Stimulated activated CD8-positive, alpha-beta memory T cell treated with anti-CD3 and anti-CD28 coated beads, Interleukin-12 subunit alpha, Interleukin-12 subunit beta, amount 100 ng/mL, for 4 hours (primary cell): Measurements from ENCODE around the gene GAD2.

Experiments used
- DNase-seq: peaks from one replicate; pipeline ENCODE4 v3.0.0-alpha.2; 2020; ENCODE audit warnings: low read depth

The GAD2 gene

GRCh38 chr10:26222563-26222962 is 6.0 kb downstream of the GAD2 start:
- no peak for DNase-seq

DNA sequence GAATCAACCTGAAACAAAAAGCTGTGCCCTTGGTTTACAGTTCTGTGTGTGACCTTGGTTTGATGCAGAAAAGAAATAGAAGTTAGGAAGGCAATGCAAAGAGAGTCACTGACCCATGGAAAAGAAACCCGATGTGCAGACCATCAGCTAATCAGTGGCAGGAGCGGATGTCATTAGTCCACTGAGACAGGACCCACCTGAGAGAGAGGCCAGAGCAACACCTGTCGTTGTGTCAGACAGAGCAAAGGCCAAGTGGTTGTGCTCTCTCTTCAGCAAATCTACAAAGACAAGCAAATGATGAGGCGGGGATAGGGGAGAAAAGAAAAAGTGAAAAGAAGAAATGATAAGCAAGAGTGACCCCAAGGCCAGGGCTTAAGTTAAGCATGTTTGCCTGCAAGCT is 8.7 kb downstream of the GAD2 start:
- DNase-seq: no peak

DNA sequence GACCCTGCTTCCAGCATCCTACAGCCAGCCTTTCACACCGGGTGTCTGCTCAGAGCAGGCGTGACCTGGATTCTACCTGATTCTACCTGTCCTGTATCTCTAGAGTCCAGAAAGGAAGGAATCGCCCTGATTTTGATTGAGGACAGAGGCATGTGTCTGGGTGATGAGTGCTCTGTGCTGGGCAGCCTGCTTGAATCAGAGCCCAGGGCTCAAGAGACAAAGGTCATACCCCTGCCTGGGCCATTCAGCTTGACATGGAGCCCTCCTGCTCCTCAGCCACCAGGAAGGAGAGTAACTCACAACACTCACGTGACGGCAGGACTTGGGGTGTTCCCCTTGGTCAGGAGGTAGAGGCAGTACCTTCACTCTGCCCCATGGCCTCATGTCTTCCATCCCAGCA is 11.2 kb downstream of the GAD2 start:
- DNase-seq: no peak

- no peak for DNase-seq
Observed at GRCh38 chr10:26232174-26232573, 15.6 kb downstream of the GAD2 start.

DNA sequence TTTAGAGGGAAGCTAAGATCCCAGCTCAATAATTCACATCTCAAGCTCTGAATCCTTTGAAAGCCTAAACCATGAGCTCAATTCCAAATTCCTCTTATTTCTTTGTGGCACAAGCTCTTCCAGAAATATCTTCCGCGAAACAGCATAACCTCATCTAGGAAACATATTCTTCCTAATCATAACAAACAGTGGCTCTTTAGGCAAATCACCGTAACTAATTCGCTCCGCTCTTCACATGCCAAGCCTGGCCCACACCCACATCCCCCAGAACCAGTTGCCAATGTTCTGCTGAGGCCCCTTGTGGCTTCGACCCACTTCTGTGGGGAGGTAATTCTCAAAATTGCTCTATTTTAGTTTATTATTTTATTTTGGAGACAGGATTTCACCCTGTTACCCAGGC is 19.2 kb downstream of the GAD2 start:
- DNase-seq: no peak

DNA sequence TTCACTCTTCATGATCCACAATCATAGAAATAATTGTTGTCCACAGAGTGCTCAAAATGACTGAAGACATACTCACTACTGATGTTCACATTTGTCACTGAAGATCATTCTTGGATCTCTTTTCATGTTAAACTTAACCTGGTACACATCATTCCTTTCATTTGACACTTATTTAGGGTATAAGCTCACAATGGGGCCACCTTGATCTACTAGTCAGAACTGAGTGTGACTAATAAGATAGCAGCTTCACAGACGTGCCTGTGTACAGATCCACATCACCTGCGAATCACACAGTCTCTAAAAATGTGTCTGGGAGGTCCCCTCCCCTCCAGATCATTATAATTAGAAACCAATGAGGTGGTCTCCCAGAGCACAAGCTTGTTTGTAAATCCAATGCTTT is 21.8 kb downstream of the GAD2 start:
- no peak for DNase-seq

- DNase-seq: no peak
Observed at GRCh38 chr10:26242706-26243350, 26.3 kb downstream of the GAD2 start.

DNA sequence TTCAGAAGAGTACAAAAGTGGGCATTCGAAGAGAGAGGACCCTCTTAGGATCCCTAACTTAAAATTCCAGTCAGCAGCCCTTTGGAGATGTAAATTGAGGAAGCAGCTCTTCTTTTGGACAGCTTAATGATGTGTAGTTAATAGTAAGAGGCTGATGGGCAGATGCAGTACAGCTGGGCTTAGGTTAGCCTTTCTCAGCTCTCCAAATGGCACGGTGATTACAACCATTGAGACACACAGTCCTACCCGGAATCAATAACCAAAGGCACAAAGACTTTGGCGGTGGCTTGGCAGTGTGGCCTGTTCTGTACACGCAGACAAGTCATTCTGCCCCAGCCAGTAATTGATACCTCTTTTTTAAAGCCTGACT is 26.8 kb downstream of the GAD2 start:
- DNase-seq: no peak

- no peak for DNase-seq
Observed at GRCh38 chr10:26249681-26250080, 33.1 kb downstream of the GAD2 start.

DNA sequence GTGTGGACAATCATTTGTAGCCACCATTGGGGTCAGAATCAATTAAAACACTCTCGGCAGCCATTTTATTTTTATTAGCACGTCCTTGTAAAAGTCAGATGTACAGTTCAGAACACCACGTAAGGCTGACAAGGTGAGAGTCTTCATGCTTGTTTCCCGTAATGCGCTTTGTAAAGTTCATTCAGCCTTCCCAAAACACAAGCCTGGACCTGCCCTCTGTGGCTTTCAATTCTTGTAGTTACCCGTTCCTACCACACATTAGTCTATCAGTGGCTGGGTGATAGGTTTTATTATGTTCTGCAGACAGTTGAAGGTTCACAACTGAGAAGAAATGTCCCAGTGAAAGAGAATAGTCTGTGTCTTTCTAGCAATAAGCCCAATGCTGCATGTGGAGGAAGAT is 35.4 kb downstream of the GAD2 start:
- no peak for DNase-seq

GRCh38 chr10:26254616-26255015 is 38.0 kb downstream of the GAD2 start:
- no peak for DNase-seq

DNA sequence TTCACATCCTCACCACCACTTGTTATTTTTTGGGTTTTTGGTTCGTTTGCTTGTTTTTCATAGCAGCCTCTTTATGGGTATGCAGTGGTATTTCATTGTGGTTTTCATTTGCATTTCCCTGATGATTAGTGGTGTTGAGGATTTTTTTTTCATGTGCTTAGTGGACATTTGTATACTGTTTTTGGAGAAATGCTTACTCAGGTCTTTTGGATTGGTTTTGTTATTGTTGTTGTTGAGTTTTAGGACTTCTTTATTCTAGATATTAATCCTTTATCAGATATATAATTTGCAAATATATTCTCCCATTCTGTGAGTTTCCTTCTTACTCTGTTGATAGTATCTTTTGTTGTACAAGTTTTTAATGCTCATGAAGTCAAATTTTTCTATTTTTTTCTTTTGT is 42.8 kb downstream of the GAD2 start:
- no peak for DNase-seq

DNA sequence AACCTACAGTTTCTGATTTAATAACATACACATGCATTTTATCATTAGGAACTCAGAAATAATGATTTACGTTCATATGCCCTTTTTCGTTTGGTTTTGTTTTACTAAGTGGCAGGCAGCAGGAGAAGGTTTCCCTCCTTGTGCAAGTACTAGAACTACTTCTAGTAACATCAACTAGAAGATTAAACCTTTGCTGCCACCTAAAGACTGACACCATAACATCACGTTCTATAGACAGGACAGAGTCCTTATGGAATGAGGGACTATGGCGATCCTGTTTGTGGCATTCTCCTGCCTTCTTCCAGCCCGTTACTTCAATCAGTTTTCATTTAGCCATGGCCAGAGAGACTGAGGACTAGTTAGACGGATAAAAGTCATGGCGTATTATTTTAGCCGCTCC is 53.2 kb downstream of the GAD2 start:
- DNase-seq: no peak

GRCh38 chr10:26274391-26274790 is 57.8 kb downstream of the GAD2 start:
- no peak for DNase-seq

DNA sequence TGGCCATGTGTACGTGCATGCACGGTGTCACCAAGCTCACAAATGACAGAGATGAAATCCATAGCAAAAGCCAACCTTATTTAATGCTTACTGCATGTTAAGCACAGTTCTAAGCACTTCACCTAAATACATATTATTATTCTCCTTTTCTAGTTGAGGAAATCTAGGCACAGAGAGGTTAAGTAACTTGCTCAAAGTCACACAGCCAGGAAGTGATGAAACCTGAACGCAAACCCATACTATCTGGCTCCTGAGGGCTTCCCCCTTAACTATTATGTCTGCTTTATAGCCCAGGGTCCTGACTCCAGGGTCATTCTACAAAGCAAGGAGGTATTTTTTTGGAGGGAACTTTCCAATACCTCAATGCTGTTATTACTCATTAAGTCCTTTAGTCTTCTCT is 61.7 kb downstream of the GAD2 start:
- no peak for DNase-seq

GRCh38 chr10:26290236-26290635 is 73.7 kb downstream of the GAD2 start:
- no peak for DNase-seq

DNA sequence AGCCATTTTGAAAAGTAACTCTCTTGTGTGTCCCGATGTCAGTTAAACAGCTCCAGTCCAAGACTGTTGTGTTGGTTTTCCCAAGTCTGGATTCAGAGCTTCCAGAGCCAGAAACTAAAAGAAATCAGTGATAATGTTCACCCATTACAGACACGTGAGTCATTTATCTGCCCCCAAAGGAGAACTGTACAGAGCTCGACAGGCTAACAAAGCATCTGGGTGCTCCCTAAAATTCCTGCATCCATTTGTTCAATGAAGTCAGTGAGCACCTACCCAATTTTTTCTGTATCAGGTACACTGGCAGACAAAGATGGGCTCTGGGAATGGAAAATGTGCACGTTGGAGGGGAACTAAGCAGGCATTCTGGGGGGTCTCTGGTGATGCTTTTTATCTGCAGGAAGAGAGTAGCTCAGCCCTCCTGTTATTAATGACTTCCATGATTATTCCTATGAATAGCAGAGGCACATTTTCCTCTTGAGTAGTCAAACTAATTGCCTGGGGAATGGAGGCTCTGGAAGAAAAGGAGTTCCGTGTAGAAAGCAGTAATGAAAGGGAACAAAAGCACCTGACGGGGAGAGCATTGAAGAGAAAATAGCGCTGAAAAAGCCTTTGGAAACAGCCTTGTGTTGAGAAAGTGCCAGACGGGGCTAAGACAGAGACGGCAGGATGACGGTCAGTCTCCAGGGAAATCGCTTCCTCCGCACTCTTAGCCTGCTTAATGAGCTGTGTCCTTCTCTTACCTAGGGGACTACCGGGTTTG is 75.3 kb downstream of the GAD2 start:
- no peak for DNase-seq

GRCh38 chr10:26296360-26296759 is 79.8 kb downstream of the GAD2 start:
- DNase-seq: no peak

DNA sequence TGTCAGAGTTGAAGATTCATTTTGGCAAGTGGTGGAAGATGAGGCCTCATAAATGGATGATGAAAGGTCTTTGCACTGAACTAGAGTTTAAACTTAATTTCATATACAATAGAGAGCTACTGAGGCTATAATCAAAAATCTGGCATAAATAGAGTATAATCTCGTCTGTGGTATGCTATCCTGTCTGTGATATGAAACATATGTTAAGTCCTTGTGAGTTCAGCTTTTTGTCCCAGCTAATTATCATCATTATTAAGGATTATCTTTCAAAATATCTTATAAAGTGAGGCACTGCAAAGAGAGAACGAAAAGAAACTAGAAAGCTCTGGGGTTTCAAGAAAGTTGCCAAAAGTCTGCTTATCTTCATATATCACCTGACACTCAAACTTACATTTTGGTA is 83.4 kb downstream of the GAD2 start:
- no peak for DNase-seq

- no peak for DNase-seq
Observed at GRCh38 chr10:26303366-26303765, 86.8 kb downstream of the GAD2 start.

DNA sequence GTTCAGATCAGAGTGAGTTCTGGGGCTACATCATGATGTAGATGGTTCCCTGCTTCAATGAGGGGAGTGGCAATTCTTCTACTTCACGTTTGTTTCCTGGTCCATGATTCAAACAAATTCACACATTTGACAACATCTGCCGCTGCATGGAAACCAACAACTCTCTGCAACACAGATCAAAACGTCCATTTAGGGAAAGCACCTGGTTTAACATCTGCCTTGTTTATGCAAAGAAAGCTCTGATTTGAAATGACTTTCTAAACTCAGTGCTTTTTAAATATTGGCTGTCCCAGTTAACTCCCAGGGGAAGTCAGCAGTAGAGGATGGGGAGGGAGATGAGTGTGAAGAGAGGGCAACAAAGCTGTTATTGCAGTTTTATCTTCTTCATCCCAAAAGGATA is 93.8 kb downstream of the GAD2 start:
- DNase-seq: no peak

DNA sequence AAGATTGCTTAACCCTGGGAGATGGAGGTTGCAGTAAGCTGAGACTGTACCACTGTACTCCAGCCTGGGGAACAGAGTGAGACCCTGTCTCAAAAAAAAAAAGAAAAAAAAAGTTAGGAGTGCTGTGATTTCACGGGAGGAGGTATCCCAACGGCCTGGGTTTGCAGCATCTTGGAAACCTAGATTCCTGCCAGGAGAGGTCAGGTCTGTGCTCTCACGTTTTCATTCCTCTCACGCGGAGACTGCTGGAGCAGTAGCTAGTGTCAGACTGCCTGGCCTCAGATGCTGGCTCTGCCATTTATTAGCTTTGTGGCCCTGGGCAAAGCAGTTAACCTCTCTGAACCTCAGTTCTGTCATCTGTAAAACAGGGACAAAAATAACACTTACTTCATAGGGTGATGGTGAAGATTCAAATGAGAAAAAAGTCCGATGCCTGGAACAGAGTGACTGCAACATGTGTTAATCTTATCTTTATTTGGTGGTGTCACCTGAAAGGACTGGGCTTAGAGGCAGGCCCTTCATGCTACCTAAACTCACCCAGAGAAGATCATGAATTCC is 94.9 kb downstream of the GAD2 start:
- no peak for DNase-seq

DNA sequence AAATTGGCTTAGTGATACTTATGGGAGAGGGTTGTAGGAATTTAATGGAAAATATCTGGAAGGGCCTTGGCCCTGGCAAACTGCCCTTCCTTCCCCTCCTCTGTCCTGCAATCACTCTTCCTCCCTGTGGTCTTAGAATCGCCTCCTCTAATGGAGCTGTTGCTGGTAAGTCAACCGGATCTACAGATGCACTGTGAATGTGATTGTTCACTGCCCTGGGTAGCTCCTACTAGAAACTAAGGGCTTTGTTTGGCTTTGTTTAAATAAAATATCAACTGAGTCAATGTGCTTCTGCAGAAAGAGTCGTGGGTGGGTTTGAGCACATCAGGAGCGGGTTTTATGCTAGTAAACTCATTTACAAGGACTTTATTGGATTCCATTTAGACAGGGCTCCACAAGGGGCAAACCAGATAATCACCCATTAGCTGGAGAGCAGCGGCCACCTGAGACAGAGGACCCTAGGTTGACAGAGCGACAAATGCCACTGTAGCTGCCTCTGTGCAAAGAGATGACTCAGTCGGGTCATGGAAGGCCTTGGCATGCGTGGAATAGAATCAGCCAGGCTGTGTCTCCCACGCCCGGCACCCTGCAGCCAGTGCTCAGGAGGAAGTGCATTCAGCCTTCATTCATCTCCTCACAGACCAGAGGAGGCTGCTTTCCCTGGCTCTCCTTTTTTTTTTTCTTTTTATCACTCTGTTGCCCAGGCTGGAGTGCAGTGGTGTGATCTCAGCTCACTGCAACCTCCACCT is 97.9 kb downstream of the GAD2 start:
- DNase-seq: no peak
